HepG2 (cell line): ENCODE results near the gene ACAP1. TPM values are rescaled to one million over a fixed set of nuclear protein-coding genes. Genes with fewer than 3 reads are reported as not detected.
A peak's percentile ranks its signal among the peaks of the same experiment; 100 is the strongest.

ENCODE experiments used
- BCL6 ChIP-seq: IDR thresholded peaks from 2 replicates; pipeline ENCODE4 v1.6.1; 2016; ENCODE audit warnings: missing genetic modification reagents, missing compliant biosample characterization
- FOXA1 ChIP-seq, 2 experiments: fragments of 450-650 bp in 1 of 2; sonication (generic) in 1 of 2; formaldehyde crosslinking in 1 of 2; IDR thresholded peaks; 2 replicates each; pipeline versions ENCODE4 v1.4.0 to v1.6.1; 2016 to 2020; ENCODE audit warnings: missing genetic modification reagents in 1 of 2
- FOXP1 ChIP-seq, 2 experiments: fragments of 450-650 bp in 1 of 2; IDR thresholded peaks; 2 replicates each; pipeline ENCODE4 v1.6.1; 2017 to 2018; ENCODE audit warnings: antibody characterized with exemption in 1 of 2
- HMG20B ChIP-seq: conservative IDR thresholded peaks from 2 replicates; pipeline ENCODE4 v1.6.1; 2016; ENCODE audit warnings: missing genetic modification reagents, missing compliant biosample characterization
- KDM5A ChIP-seq: fragments of 200-600 bp; sonication (generic); IDR thresholded peaks from 2 replicates; pipeline ENCODE4 v1.7.0; 2018; ENCODE audit warnings: antibody characterized with exemption, mild to moderate bottlenecking, low read length, borderline replicate concordance
- KLF13 ChIP-seq: sonication (generic); formaldehyde crosslinking; IDR thresholded peaks from 2 replicates; pipeline ENCODE4 v1.4.0; 2020; ENCODE audit warnings: mild to moderate bottlenecking, missing genetic modification reagents
- MTA3 ChIP-seq: sonication (generic); formaldehyde crosslinking; IDR thresholded peaks from 2 replicates; pipeline ENCODE4 v1.4.0; 2020; ENCODE audit warnings: missing genetic modification reagents
- MTF1 ChIP-seq: sonication (generic); formaldehyde crosslinking; IDR thresholded peaks from 2 replicates; pipeline ENCODE4 v1.5.0; 2020; ENCODE audit warnings: missing genetic modification reagents
- MZF1 ChIP-seq: sonication (generic); formaldehyde crosslinking; IDR thresholded peaks from 2 replicates; pipeline ENCODE4 v1.8.1; 2023; ENCODE audit warnings: mild to moderate bottlenecking, missing genetic modification reagents, borderline replicate concordance
- NFYC ChIP-seq: IDR thresholded peaks from 2 replicates; pipeline ENCODE4 v1.6.1; 2016; ENCODE audit warnings: missing genetic modification reagents, missing compliant biosample characterization
- POLR2A ChIP-seq, 2 experiments: IDR thresholded peaks; 2 replicates each; pipeline ENCODE4 v1.6.1; 2011; ENCODE audit warnings: low read depth in 2 of 2, low read length in 2 of 2, mild to moderate bottlenecking in 1 of 2, moderate library complexity in 1 of 2; ENCODE audit not compliant: insufficient read depth in 1 of 2
- SP2 ChIP-seq: sonication (generic); formaldehyde crosslinking; IDR thresholded peaks from 2 replicates; pipeline ENCODE4 v1.5.1; 2020; ENCODE audit warnings: mild to moderate bottlenecking, missing genetic modification reagents
- TGIF2 ChIP-seq: IDR thresholded peaks from 2 replicates; pipeline ENCODE4 v1.6.1; 2016; ENCODE audit warnings: control low read depth, missing compliant biosample characterization
- YEATS4 ChIP-seq: sonication (generic); formaldehyde crosslinking; IDR thresholded peaks from 2 replicates; pipeline ENCODE4 v1.4.0; 2020; ENCODE audit warnings: missing genetic modification reagents, borderline replicate concordance
- ZNF260 ChIP-seq: sonication (generic); formaldehyde crosslinking; IDR thresholded peaks from 2 replicates; pipeline ENCODE4 v1.4.0; 2020; ENCODE audit warnings: missing genetic modification reagents, low read depth, mild to moderate bottlenecking, borderline replicate concordance
- ZNF354B ChIP-seq: sonication (generic); formaldehyde crosslinking; IDR thresholded peaks from 2 replicates; pipeline ENCODE4 v1.8.0; 2022; ENCODE audit warnings: mild to moderate bottlenecking, missing genetic modification reagents
- ZNF660 ChIP-seq: sonication (generic); formaldehyde crosslinking; IDR thresholded peaks from 2 replicates; pipeline ENCODE4 v1.5.1; 2020; ENCODE audit warnings: mild to moderate bottlenecking, low read depth, missing genetic modification reagents, borderline replicate concordance
- ZNF839 ChIP-seq: sonication (generic); formaldehyde crosslinking; IDR thresholded peaks from 2 replicates; pipeline ENCODE4 v1.4.0; 2020; ENCODE audit warnings: missing genetic modification reagents, mild to moderate bottlenecking, borderline replicate concordance
- ZNF883 ChIP-seq: sonication (generic); formaldehyde crosslinking; IDR thresholded peaks from 2 replicates; pipeline ENCODE4 v1.5.1; 2020; ENCODE audit warnings: mild to moderate bottlenecking, missing genetic modification reagents; ENCODE audit errors: not compliant biosample characterization
- polyA plus RNA-seq, 8 experiments: library from polyadenylated mRNA; depleted of rRNA in 3 of 8; stranded (reverse) in 7 of 8; unstranded in 1 of 8; fragments of >200 nt; fragmentation: Illumina TruSeq in 4 of 8; extraction: Trizol in 4 of 8; gene quantifications; 2 replicates each; pipeline versions ENCODE4 v1.2.1 to v1.2.3, GENCODE V29; 2011 to 2016; ENCODE audit warnings: low read depth in 4 of 8, missing spikeins in 1 of 8, mixed read lengths in 1 of 8; ENCODE audit not compliant: insufficient read depth in 1 of 8
- total RNA-seq, 5 experiments: library from RNA; depleted of rRNA; stranded (reverse); fragments of >200 nt; fragmentation: Illumina TruSeq; extraction: Trizol; gene quantifications; 2 replicates each; pipeline ENCODE4 v1.2.3, GENCODE V29; 2016; ENCODE audit warnings: low read depth in 1 of 5
- TF ChIP-seq, protein P1 (sequence below): IDR thresholded peaks from 2 replicates; pipeline ENCODE4 v1.6.1; 2016; ENCODE audit warnings: missing compliant biosample characterization, missing genetic modification reagents, borderline replicate concordance
- TF ChIP-seq, protein P2 (sequence below): sonication (generic); formaldehyde crosslinking; IDR thresholded peaks from 2 replicates; pipeline ENCODE4 v1.9.0; 2021; ENCODE audit warnings: mild to moderate bottlenecking, missing genetic modification reagents
- TF ChIP-seq, protein P3 (sequence below): IDR thresholded peaks from 2 replicates; pipeline ENCODE4 v1.6.1; 2016

ACAP1 gene
- total and polyA plus RNA-seq, 2 of the 13 experiments (the other 11 are each of a cell fraction or from before 2014, with no cell fraction given): 1.3 to 2.5 TPM

DNA sequence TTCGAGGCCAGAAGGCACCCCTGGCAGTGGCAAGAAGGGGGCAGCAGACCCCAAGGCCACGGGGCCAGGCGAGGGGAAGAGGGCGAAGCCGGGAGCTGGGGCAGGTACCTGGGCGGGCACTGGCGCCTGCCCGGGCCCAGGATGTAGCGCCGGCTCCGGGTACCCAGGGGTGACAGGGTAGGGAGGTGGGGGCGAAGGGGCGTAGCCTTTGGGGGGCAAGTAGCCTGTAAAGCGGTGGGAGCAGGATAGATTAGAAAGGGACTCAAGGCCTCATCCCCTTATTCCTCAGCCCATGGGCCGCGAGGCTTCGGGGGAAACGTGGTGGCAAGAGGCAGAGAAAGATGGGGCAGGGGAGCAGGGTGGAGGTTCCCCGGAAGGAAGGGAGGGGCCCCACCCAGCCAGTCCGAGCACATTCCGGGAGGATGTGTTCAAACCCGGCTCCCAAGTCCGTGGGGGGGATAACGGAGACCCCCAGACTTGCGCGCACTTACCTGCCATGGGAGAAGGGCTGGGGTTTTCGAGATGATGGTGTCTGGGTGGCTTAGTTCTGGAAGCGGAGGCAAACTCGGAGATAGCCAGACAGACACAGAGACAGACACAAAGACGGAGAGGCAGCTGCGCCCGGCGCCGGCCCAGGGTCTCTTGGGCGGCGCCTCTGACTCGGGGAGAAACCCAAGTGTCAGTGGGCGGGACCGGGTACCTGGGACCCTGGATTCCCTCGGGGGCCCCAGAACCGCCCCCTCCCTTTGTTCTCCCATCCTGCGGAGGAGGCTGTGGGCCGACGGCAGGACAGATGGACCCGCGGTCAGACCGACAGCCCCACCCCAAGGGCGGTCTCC lies 57.5 kb downstream of the ACAP1 start (continued):
- TF ChIP-seq SP2 (CRISPR knock-in tag) (no peak), MTF1 (CRISPR knock-in tag) (no peak), POLR2A (IDR thresholded peaks at IDR 0.05; ENCODE audit: insufficient read depth in 1 of 2, low read depth in 2 of 2, low read length in 2 of 2) (no peak), KDM5A (no peak), HMG20B (CRISPR knock-in tag) (no peak), ZNF883 (CRISPR knock-in tag) (no peak), YEATS4 (CRISPR knock-in tag) (no peak), BCL6 (0 out of 2 replicates have a peak, but pooled peaks have one; percentile 21), NFYC (CRISPR knock-in tag) (no peak), FOXP1 (IDR thresholded peaks at IDR 0.05) (no peak), FOXP1 (CRISPR knock-in tag; IDR thresholded peaks at IDR 0.05) (no peak), ZNF354B (CRISPR knock-in tag) (no peak), ZNF260 (no peak), ZNF660 (CRISPR knock-in tag) (no peak), MZF1 (CRISPR knock-in tag) (no peak), FOXA1 (IDR thresholded peaks at IDR 0.05) (no peak), FOXA1 (CRISPR knock-in tag; IDR thresholded peaks at IDR 0.05) (no peak), TGIF2 (CRISPR knock-in tag) (0 out of 2 replicates have a peak, but pooled peaks have one; percentile 27), KLF13 (CRISPR knock-in tag) (no peak), ZNF839 (CRISPR knock-in tag) (no peak), MTA3 (CRISPR knock-in tag) (no peak)
- TF ChIP-seq, protein P1, sequence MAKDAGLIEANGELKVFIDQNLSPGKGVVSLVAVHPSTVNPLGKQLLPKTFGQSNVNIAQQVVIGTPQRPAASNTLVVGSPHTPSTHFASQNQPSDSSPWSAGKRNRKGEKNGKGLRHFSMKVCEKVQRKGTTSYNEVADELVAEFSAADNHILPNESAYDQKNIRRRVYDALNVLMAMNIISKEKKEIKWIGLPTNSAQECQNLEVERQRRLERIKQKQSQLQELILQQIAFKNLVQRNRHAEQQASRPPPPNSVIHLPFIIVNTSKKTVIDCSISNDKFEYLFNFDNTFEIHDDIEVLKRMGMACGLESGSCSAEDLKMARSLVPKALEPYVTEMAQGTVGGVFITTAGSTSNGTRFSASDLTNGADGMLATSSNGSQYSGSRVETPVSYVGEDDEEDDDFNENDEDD (CRISPR knock-in tag): no peak
- TF ChIP-seq, protein P2, sequence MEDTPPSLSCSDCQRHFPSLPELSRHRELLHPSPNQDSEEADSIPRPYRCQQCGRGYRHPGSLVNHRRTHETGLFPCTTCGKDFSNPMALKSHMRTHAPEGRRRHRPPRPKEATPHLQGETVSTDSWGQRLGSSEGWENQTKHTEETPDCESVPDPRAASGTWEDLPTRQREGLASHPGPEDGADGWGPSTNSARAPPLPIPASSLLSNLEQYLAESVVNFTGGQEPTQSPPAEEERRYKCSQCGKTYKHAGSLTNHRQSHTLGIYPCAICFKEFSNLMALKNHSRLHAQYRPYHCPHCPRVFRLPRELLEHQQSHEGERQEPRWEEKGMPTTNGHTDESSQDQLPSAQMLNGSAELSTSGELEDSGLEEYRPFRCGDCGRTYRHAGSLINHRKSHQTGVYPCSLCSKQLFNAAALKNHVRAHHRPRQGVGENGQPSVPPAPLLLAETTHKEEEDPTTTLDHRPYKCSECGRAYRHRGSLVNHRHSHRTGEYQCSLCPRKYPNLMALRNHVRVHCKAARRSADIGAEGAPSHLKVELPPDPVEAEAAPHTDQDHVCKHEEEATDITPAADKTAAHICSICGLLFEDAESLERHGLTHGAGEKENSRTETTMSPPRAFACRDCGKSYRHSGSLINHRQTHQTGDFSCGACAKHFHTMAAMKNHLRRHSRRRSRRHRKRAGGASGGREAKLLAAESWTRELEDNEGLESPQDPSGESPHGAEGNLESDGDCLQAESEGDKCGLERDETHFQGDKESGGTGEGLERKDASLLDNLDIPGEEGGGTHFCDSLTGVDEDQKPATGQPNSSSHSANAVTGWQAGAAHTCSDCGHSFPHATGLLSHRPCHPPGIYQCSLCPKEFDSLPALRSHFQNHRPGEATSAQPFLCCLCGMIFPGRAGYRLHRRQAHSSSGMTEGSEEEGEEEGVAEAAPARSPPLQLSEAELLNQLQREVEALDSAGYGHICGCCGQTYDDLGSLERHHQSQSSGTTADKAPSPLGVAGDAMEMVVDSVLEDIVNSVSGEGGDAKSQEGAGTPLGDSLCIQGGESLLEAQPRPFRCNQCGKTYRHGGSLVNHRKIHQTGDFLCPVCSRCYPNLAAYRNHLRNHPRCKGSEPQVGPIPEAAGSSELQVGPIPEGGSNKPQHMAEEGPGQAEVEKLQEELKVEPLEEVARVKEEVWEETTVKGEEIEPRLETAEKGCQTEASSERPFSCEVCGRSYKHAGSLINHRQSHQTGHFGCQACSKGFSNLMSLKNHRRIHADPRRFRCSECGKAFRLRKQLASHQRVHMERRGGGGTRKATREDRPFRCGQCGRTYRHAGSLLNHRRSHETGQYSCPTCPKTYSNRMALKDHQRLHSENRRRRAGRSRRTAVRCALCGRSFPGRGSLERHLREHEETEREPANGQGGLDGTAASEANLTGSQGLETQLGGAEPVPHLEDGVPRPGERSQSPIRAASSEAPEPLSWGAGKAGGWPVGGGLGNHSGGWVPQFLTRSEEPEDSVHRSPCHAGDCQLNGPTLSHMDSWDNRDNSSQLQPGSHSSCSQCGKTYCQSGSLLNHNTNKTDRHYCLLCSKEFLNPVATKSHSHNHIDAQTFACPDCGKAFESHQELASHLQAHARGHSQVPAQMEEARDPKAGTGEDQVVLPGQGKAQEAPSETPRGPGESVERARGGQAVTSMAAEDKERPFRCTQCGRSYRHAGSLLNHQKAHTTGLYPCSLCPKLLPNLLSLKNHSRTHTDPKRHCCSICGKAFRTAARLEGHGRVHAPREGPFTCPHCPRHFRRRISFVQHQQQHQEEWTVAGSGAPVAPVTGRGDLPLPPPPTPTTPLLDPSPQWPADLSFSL (CRISPR knock-in tag): no peak
- TF ChIP-seq, protein P3, sequence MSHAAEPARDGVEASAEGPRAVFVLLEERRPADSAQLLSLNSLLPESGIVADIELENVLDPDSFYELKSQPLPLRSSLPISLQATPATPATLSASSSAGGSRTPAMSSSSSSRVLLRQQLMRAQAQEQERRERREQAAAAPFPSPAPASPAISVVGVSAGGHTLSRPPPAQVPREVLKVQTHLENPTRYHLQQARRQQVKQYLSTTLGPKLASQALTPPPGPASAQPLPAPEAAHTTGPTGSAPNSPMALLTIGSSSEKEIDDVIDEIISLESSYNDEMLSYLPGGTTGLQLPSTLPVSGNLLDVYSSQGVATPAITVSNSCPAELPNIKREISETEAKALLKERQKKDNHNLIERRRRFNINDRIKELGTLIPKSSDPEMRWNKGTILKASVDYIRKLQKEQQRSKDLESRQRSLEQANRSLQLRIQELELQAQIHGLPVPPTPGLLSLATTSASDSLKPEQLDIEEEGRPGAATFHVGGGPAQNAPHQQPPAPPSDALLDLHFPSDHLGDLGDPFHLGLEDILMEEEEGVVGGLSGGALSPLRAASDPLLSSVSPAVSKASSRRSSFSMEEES: no peak
